ENCODE measurements around the gene POC1B. TPM values are rescaled to one million over a fixed set of nuclear protein-coding genes. Genes with fewer than 3 reads are reported as not detected.

Gene POC1B
- total RNA-seq (2012; rRNA removed), result 8.5 and 10.4 TPM in 2 replicates

DNA sequence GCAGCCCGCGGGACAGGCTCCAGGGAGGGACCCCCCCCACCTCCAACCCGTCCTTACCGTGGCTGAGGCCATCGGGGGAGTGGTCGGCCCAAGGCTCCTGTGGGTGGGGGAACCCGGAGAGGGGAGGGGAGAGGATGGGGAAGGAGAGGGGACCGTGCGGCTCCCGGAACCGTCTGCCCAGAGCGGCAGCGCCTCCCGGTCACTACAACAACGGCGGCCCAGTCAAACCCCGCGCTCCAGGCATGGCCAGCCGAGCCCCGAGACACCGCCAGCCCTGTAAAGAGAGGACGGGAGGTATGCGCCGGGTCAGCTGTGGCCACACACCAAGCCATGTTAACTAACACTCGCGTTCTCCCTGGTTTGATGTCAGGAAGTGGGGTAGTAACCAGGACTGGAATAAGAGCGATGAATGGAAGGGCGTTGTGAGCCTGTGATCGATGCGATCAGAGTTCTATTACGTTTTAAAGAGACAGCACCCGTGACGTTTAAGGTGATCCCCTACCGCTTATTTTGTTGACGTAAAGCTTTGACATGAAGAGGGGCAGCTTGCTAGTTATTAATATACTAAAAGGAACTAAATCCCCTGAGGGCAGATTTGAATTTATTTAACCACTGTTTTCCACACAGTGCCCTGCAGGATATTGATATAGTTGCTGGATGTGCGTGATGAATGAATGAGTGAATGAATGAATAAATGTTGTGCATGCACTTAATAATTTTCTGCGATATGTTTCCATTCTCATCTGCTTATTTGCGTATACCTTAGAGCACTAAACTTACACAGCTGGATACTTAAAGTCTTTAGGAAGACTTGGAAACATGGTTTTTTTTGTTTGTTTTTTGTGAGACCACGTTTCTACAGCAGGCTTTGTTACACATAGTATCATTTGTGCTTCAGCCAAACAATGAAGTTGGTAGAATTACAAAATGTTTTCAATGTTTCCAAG lies at the start of gene POC1B:
Gene POC1B, minus strand, starts transcription at position 224 of the 947 bp plus-strand sequence. Its CDS starts 152 bp downstream, at position 72.
- Histone ChIP-seq H3K9me3 (replicated peaks; ENCODE audit: low read length) (no peaks in the 10 kb centered on the region), H3K4me2 (ENCODE audit: low read length) (peak within 1 kb of the TSS; percentile 87), H3K27me3 (ENCODE audit: control insufficient read depth, insufficient read depth, low read length) (no peaks in the 10 kb centered on the region), H3K4me3 (ENCODE audit: low read length) (peak within 1 kb of the TSS; percentile 83), H3K4me1 (ENCODE audit: control insufficient read depth, insufficient read depth, low read length) (peaks cover 18% of the 10 kb centered on the region), H3K36me3 (ENCODE audit: insufficient read depth, low read length) (peaks cover 11% of the 10 kb centered on the region), H3K9ac (ENCODE audit: low read depth, low read length) (peak within 1 kb of the TSS; percentile 83)

DNA sequence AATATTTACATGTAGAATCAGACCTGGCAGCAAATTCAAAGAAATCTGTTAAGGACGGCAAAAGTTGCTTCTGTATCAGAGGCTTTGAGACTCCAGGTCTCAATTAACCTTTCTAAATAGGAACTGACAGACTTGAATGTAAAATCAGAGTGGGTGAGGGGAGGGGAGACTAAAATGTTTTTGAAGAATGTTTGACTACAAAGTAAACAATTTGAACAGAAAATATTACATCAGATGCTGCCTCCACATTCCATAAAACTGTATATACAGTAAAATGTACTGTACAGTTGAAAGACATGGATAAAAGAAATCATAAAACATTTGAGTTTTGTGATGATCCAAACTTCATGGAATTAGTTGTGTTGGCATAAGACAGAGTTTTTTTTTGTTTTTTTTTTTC lies 49.5 kb upstream of the POC1B start:
- H3K9ac ChIP-seq (ENCODE audit: low read depth, low read length), result no peak overlapping the region
- H3K4me1 ChIP-seq (ENCODE audit: control insufficient read depth, insufficient read depth, low read length), result peaks cover 19% of the 10 kb centered on the region
- H3K27me3 ChIP-seq (ENCODE audit: control insufficient read depth, insufficient read depth, low read length), result no peaks in the 10 kb centered on the region
- H3K36me3 ChIP-seq (ENCODE audit: insufficient read depth, low read length), result peaks cover 6% of the 10 kb centered on the region
- H3K9me3 ChIP-seq (replicated peaks; ENCODE audit: low read length), result no peaks in the 10 kb centered on the region
- H3K4me3 ChIP-seq (ENCODE audit: low read length), result no peak overlapping the region
- no peak overlapping the region for H3K4me2 ChIP-seq (ENCODE audit: low read length)

DNA sequence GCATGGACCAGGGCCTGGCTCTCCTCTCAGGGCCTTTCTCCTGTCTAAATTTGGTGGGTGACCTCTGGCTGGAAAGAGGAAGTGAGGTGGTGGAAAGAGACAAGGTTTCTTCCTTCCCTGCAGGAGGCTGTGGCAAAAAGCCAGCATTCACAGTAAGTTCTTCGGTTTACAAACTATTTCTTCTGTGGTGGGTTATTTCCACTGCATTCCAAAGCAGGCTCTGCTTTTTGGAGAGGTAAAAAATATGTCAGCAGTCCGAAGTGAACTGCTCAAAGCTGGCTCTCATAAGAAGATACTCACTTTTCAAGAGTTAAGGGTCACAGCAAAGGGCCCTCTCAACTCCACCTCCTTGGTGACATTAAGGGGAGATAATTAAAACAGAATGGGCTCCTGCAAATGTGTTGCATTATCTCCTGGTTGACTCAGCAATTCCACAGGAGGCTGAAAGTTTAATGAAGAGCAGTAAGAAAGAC lies 48.9 kb upstream of the POC1B start:
- no peaks in the 10 kb centered on the region for H3K9me3 ChIP-seq (replicated peaks; ENCODE audit: low read length)
- H3K4me1 ChIP-seq (ENCODE audit: control insufficient read depth, insufficient read depth, low read length), result peaks cover 19% of the 10 kb centered on the region
- no peak overlapping the region for H3K4me3 ChIP-seq (ENCODE audit: low read length)
- H3K36me3 ChIP-seq (ENCODE audit: insufficient read depth, low read length), result no peaks in the 10 kb centered on the region
- no peaks in the 10 kb centered on the region for H3K27me3 ChIP-seq (ENCODE audit: control insufficient read depth, insufficient read depth, low read length)
- H3K9ac ChIP-seq (ENCODE audit: low read depth, low read length), result no peak overlapping the region
- H3K4me2 ChIP-seq (ENCODE audit: low read length), result no peak overlapping the region

DNA sequence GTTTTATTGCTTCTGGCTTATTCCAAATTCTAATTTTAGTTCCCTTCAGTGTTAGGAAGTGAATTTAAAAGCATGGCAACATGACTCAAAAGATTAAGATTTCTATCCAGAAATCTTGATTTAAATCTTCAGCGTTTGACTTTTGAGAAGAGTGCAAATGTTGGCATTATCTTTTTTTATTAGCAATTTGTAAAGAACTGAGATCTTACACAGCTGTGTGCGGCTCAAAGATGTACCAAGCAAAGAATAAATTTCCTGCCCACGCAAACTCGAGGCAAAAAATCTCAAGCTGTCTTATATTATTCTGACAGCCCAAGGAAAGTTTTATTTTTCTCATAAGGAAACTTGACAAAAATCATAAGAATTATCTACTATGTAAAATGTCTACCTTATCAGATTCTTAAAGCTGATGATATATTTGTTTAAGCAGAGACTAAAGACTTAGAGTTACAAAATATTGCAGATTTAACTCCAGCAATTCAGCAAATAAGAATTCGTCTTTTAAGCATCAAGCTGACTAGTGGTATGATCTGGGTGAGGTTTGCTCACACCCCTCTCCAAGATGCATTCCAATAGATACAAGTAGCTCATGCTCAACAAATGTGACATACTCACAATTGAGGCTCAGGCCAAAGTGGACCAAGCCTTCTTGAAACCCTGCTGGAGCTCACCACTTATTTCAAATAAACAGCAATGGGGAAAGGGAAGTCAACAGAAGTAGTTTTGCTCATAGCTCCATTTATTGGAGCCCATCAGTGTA lies 47.4 kb upstream of the POC1B start:
- Histone ChIP-seq H3K4me1 (ENCODE audit: control insufficient read depth, insufficient read depth, low read length) (peaks cover 23% of the 10 kb centered on the region), H3K27me3 (ENCODE audit: control insufficient read depth, insufficient read depth, low read length) (no peaks in the 10 kb centered on the region), H3K9me3 (replicated peaks; ENCODE audit: low read length) (no peaks in the 10 kb centered on the region), H3K4me2 (ENCODE audit: low read length) (no peak overlapping the region), H3K36me3 (ENCODE audit: insufficient read depth, low read length) (no peaks in the 10 kb centered on the region), H3K4me3 (ENCODE audit: low read length) (no peak overlapping the region), H3K9ac (ENCODE audit: low read depth, low read length) (no peak overlapping the region)

DNA sequence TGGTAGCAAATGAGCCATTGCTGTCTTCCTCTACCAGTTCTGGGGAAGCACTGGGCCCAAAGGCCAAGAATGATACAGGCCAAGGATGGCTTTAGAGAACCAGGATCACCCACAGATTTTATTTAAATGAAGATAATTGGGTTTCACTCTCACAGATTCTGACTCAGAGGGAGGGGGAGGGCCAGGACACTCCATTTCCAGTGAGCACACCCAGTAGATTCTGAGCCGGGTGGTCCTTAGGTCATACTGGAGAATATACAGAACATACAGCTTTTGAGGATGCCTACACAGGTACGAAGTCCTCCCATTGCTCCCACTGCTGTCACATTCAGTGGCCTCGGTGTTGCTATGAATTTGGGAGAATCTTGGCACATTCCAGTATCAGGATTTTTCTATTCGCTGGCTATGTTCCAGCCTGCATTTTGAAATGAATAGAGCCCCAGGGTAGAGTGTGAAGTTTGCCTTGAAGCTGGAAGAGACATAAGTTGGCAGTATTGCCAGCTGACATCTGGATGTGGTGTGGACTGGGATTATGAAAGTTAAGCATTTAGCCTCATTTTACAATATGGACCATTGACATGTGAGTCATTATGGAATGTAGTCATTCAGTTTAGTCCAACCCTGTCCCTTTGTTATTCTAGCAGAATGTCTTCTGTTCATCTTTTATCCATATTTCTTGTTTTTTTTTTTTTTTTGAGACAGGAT lies 45.8 kb upstream of the POC1B start:
- H3K27me3 ChIP-seq (ENCODE audit: control insufficient read depth, insufficient read depth, low read length), result no peaks in the 10 kb centered on the region
- H3K36me3 ChIP-seq (ENCODE audit: insufficient read depth, low read length), result no peaks in the 10 kb centered on the region
- H3K4me2 ChIP-seq (ENCODE audit: low read length), result no peak overlapping the region
- peaks cover 23% of the 10 kb centered on the region for H3K4me1 ChIP-seq (ENCODE audit: control insufficient read depth, insufficient read depth, low read length)
- no peak overlapping the region for H3K9ac ChIP-seq (ENCODE audit: low read depth, low read length)
- no peak overlapping the region for H3K4me3 ChIP-seq (ENCODE audit: low read length)
- H3K9me3 ChIP-seq (replicated peaks; ENCODE audit: low read length), result no peaks in the 10 kb centered on the region

- Histone ChIP-seq H3K36me3 (ENCODE audit: insufficient read depth, low read length) (no peaks in the 10 kb centered on the region), H3K4me3 (ENCODE audit: low read length) (no peak overlapping the region), H3K27me3 (ENCODE audit: control insufficient read depth, insufficient read depth, low read length) (no peaks in the 10 kb centered on the region), H3K4me2 (ENCODE audit: low read length) (no peak overlapping the region), H3K9me3 (replicated peaks; ENCODE audit: low read length) (no peaks in the 10 kb centered on the region), H3K9ac (ENCODE audit: low read depth, low read length) (no peak overlapping the region), H3K4me1 (ENCODE audit: control insufficient read depth, insufficient read depth, low read length) (peaks cover 17% of the 10 kb centered on the region)
Measured at GRCh38 chr12:89568484-89568883, 42.6 kb upstream of the POC1B start.

DNA sequence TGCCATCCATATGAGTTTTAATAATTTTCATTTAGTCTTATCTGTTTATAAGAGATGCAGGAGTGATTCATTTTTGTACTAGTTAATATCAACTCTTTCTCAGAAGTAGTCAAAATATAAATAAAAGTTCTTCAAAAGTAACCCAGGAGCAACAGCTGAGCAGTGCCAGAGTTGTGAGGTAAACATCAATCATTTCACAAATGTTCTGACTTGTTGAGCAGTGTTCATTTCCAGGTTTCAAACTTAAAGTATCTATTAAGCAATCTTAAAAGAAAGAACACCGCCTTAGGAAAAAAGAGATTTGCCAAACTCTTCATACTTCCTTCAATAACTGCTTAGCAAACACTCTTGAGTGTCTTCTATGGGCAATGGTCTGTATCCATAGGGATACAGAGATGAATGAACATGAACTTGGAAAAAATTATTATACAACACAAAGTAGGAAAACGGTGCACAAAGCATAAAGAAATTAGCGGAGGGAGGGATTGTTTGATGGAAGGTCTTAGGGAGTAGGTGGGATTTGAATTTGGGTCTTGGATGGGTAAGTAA lies 41.9 kb upstream of the POC1B start:
- Histone ChIP-seq H3K27me3 (ENCODE audit: control insufficient read depth, insufficient read depth, low read length) (no peaks in the 10 kb centered on the region), H3K36me3 (ENCODE audit: insufficient read depth, low read length) (no peaks in the 10 kb centered on the region), H3K4me1 (ENCODE audit: control insufficient read depth, insufficient read depth, low read length) (peaks cover 17% of the 10 kb centered on the region), H3K9me3 (replicated peaks; ENCODE audit: low read length) (no peaks in the 10 kb centered on the region), H3K4me2 (ENCODE audit: low read length) (no peak overlapping the region), H3K9ac (ENCODE audit: low read depth, low read length) (no peak overlapping the region), H3K4me3 (ENCODE audit: low read length) (no peak overlapping the region)

- Histone ChIP-seq H3K4me1 (ENCODE audit: control insufficient read depth, insufficient read depth, low read length) (peaks cover 7% of the 10 kb centered on the region), H3K27me3 (ENCODE audit: control insufficient read depth, insufficient read depth, low read length) (no peaks in the 10 kb centered on the region), H3K9me3 (replicated peaks; ENCODE audit: low read length) (no peaks in the 10 kb centered on the region), H3K36me3 (ENCODE audit: insufficient read depth, low read length) (no peaks in the 10 kb centered on the region), H3K9ac (ENCODE audit: low read depth, low read length) (no peak overlapping the region), H3K4me2 (ENCODE audit: low read length) (no peak overlapping the region), H3K4me3 (ENCODE audit: low read length) (no peak overlapping the region)
Measured at GRCh38 chr12:89566615-89567014, 40.8 kb upstream of the POC1B start.

- no peak overlapping the region for H3K4me2 ChIP-seq (ENCODE audit: low read length)
- H3K9ac ChIP-seq (ENCODE audit: low read depth, low read length), result no peak overlapping the region
- no peak overlapping the region for H3K4me3 ChIP-seq (ENCODE audit: low read length)
- H3K9me3 ChIP-seq (replicated peaks; ENCODE audit: low read length), result no peaks in the 10 kb centered on the region
- peaks cover 4% of the 10 kb centered on the region for H3K4me1 ChIP-seq (ENCODE audit: control insufficient read depth, insufficient read depth, low read length)
- H3K36me3 ChIP-seq (ENCODE audit: insufficient read depth, low read length), result no peaks in the 10 kb centered on the region
- no peaks in the 10 kb centered on the region for H3K27me3 ChIP-seq (ENCODE audit: control insufficient read depth, insufficient read depth, low read length)
Measured at GRCh38 chr12:89565002-89565401, 39.2 kb upstream of the POC1B start.

GRCh38 chr12:89559753-89560152 lies 33.9 kb upstream of the POC1B start:
- Histone ChIP-seq H3K36me3 (ENCODE audit: insufficient read depth, low read length) (no peaks in the 10 kb centered on the region), H3K9me3 (replicated peaks; ENCODE audit: low read length) (no peaks in the 10 kb centered on the region), H3K4me2 (ENCODE audit: low read length) (no peak overlapping the region), H3K4me3 (ENCODE audit: low read length) (no peak overlapping the region), H3K9ac (ENCODE audit: low read depth, low read length) (no peak overlapping the region), H3K4me1 (ENCODE audit: control insufficient read depth, insufficient read depth, low read length) (no peaks in the 10 kb centered on the region), H3K27me3 (ENCODE audit: control insufficient read depth, insufficient read depth, low read length) (no peaks in the 10 kb centered on the region)

- Histone ChIP-seq H3K27me3 (ENCODE audit: control insufficient read depth, insufficient read depth, low read length) (no peaks in the 10 kb centered on the region), H3K4me2 (ENCODE audit: low read length) (no peak overlapping the region), H3K36me3 (ENCODE audit: insufficient read depth, low read length) (no peaks in the 10 kb centered on the region), H3K4me3 (ENCODE audit: low read length) (no peak overlapping the region), H3K9me3 (replicated peaks; ENCODE audit: low read length) (no peaks in the 10 kb centered on the region), H3K4me1 (ENCODE audit: control insufficient read depth, insufficient read depth, low read length) (no peaks in the 10 kb centered on the region), H3K9ac (ENCODE audit: low read depth, low read length) (no peak overlapping the region)
Measured at GRCh38 chr12:89556976-89557375, 31.1 kb upstream of the POC1B start.

All from skeletal muscle satellite cell (primary cell).